ENCODE measurements around the gene SQOR.

DNA sequence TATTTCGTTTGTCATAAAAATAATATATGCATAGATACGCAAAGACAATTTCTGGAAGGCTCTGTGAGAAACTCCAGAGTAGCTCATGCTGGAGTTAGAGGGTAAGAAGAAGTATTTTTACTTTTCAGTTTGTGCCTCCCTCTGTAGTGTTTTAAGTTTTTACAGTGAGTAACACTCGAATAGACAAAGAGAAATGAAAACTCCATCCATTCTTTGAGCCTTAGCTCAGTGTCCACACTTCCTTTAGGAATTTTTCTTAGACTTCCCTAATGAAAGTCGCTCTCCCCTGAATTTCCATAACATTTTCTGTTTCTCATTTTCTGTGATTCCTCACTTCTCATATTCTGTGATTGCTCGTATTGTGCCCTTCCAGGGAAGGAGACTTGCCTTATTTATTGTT lies 45.6 kb upstream of the SQOR start:
- TF ChIP-seq EZH2 (IDR thresholded peaks at IDR 0.05) (no peak), POLR2AphosphoS5 (IDR thresholded peaks at IDR 0.05; ENCODE audit: borderline replicate concordance, low read depth, low read length) (no peak)

All from SK-N-MC (cell line).